Activated naive CD8-positive, alpha-beta T cell treated with anti-CD3 and anti-CD28 coated beads, Interleukin-2, amount 10 ng/mL, durations not matched to agents 7 days and 5 days (primary cell): Measurements from ENCODE around the gene FAF1. TPM values are rescaled to one million over a fixed set of nuclear protein-coding genes. Genes with fewer than 3 reads are reported as not detected.

Experiments used
- ATAC-seq: fragments of 150-1000 bp; cut with Tn5 transposase; one replicate; pipeline ENCODE4 v1.10.0; 2021; ENCODE audit warnings: low read depth, moderate library complexity
- POLR2A ChIA-PET: fragments of 350-600 bp; sonication (Branson Sonifier 250); formaldehyde crosslinking; loops from one replicate; lab custom pipeline; 2021; ENCODE audit warnings: antibody characterized with exemption; lab: Charles Lee
- DNase-seq: peaks from one replicate; pipeline ENCODE4 v3.0.0; 2021
- H3K27ac Mint-ChIP-seq: one replicate; pipeline ENCODE4 v1.8.0; 2022; ENCODE audit warnings: mild to moderate bottlenecking, mixed read lengths
- H3K27me3 Mint-ChIP-seq: one replicate; pipeline ENCODE4 v1.8.0; 2022; ENCODE audit warnings: mild to moderate bottlenecking, moderate library complexity, mixed read lengths
- H3K36me3 Mint-ChIP-seq: one replicate; pipeline ENCODE4 v1.8.0; 2021; ENCODE audit warnings: mild to moderate bottlenecking, mixed read lengths
- H3K4me1 Mint-ChIP-seq: one replicate; pipeline ENCODE4 v1.8.0; 2021; ENCODE audit warnings: mixed read lengths
- H3K4me3 Mint-ChIP-seq: one replicate; pipeline ENCODE4 v1.8.0; 2022; ENCODE audit warnings: mild to moderate bottlenecking, moderate library complexity, mixed read lengths
- H3K9me3 Mint-ChIP-seq: one replicate; pipeline ENCODE4 v1.8.0; 2021; ENCODE audit warnings: mixed read lengths
- total RNA-seq, 2 experiments: library from RNA; stranded (reverse); gene quantifications; one replicate each; pipeline ENCODE4 v1.2.3, GENCODE V29; 2021

FAF1 gene
- total RNA-seq, 2 experiments from 2014 or later: 70.3 to 75.2 TPM

GRCh38 chr1:50700621-50701020, 259.4 kb downstream of the FAF1 start:
- Mint-ChIP-seq H3K4me1 (no peaks in the 10 kb centered on the region), H3K27ac (no peak overlapping the region), H3K9me3 (no peaks in the 10 kb centered on the region), H3K4me3 (no peak overlapping the region), H3K36me3 (no peaks in the 10 kb centered on the region), H3K27me3 (no peaks in the 10 kb centered on the region)
- ATAC-seq (no peak), DNase-seq (no peak)
- POLR2A ChIA-PET: no interaction called here

- POLR2A ChIA-PET: no interaction called here
- no peak overlapping the region for H3K4me3 Mint-ChIP-seq
- DNase-seq (no peak), ATAC-seq (no peak)
- H3K9me3 Mint-ChIP-seq: no peaks in the 10 kb centered on the region
- H3K36me3 Mint-ChIP-seq: no peaks in the 10 kb centered on the region
- H3K27me3 Mint-ChIP-seq: no peaks in the 10 kb centered on the region
- H3K27ac Mint-ChIP-seq: no peak overlapping the region
- H3K4me1 Mint-ChIP-seq: no peaks in the 10 kb centered on the region
Observed at GRCh38 chr1:50700214-50700613, 259.9 kb downstream of the FAF1 start.

GRCh38 chr1:50699795-50700194, 260.3 kb downstream of the FAF1 start:
- POLR2A ChIA-PET: no interaction called here
- no peak overlapping the region for H3K4me3 Mint-ChIP-seq
- H3K9me3 Mint-ChIP-seq: no peaks in the 10 kb centered on the region
- DNase-seq (no peak), ATAC-seq (no peak)
- no peaks in the 10 kb centered on the region for H3K27me3 Mint-ChIP-seq
- no peaks in the 10 kb centered on the region for H3K36me3 Mint-ChIP-seq
- H3K4me1 Mint-ChIP-seq: no peaks in the 10 kb centered on the region
- no peak overlapping the region for H3K27ac Mint-ChIP-seq

- H3K36me3 Mint-ChIP-seq: peaks cover 2% of the 10 kb centered on the region
- H3K4me1 Mint-ChIP-seq: no peaks in the 10 kb centered on the region
- no peaks in the 10 kb centered on the region for H3K9me3 Mint-ChIP-seq
- no peak overlapping the region for H3K27ac Mint-ChIP-seq
- no peak for DNase-seq
- H3K4me3 Mint-ChIP-seq: no peak overlapping the region
- ATAC-seq: no peak
- no peaks in the 10 kb centered on the region for H3K27me3 Mint-ChIP-seq
- POLR2A ChIA-PET: no interaction called here
Observed at GRCh38 chr1:50697440-50698421, 262.3 kb downstream of the FAF1 start.

- peaks cover 8% of the 10 kb centered on the region for H3K36me3 Mint-ChIP-seq
- no peak for ATAC-seq
- H3K27ac Mint-ChIP-seq: no peak overlapping the region
- H3K4me3 Mint-ChIP-seq: no peak overlapping the region
- no peaks in the 10 kb centered on the region for H3K27me3 Mint-ChIP-seq
- H3K9me3 Mint-ChIP-seq: no peaks in the 10 kb centered on the region
- no peaks in the 10 kb centered on the region for H3K4me1 Mint-ChIP-seq
- no peak for DNase-seq
- POLR2A ChIA-PET: no interaction called here
Observed at GRCh38 chr1:50693829-50694228, 266.2 kb downstream of the FAF1 start.

- H3K4me3 Mint-ChIP-seq: no peak overlapping the region
- ATAC-seq: no peak
- H3K4me1 Mint-ChIP-seq: no peaks in the 10 kb centered on the region
- no peaks in the 10 kb centered on the region for H3K9me3 Mint-ChIP-seq
- POLR2A ChIA-PET: no interaction called here
- H3K27me3 Mint-ChIP-seq: no peaks in the 10 kb centered on the region
- no peak for DNase-seq
- no peak overlapping the region for H3K27ac Mint-ChIP-seq
- H3K36me3 Mint-ChIP-seq: peaks cover 4% of the 10 kb centered on the region
Observed at GRCh38 chr1:50684185-50684584, 275.9 kb downstream of the FAF1 start.

GRCh38 chr1:50681931-50682330, 278.1 kb downstream of the FAF1 start:
- POLR2A ChIA-PET: no interaction called here
- no peak overlapping the region for H3K27ac Mint-ChIP-seq
- H3K4me3 Mint-ChIP-seq: no peak overlapping the region
- H3K9me3 Mint-ChIP-seq: no peaks in the 10 kb centered on the region
- no peak for ATAC-seq
- DNase-seq: no peak
- no peaks in the 10 kb centered on the region for H3K36me3 Mint-ChIP-seq
- H3K27me3 Mint-ChIP-seq: no peaks in the 10 kb centered on the region
- no peaks in the 10 kb centered on the region for H3K4me1 Mint-ChIP-seq

GRCh38 chr1:50667710-50668356, 292.2 kb downstream of the FAF1 start:
- no peaks in the 10 kb centered on the region for H3K4me1 Mint-ChIP-seq
- POLR2A ChIA-PET: no interaction called here
- H3K27ac Mint-ChIP-seq: no peak overlapping the region

GRCh38 chr1:50667272-50667671, 292.8 kb downstream of the FAF1 start:
- Mint-ChIP-seq H3K4me3 (no peak overlapping the region), H3K27me3 (no peaks in the 10 kb centered on the region), H3K27ac (no peak overlapping the region), H3K9me3 (no peaks in the 10 kb centered on the region), H3K36me3 (peaks cover 3% of the 10 kb centered on the region), H3K4me1 (no peaks in the 10 kb centered on the region)
- no peak for DNase-seq
- no peak for ATAC-seq
- POLR2A ChIA-PET: no interaction called here

More at GRCh38 chr1:50667710-50668356, 292.2 kb downstream of the FAF1 start:
- no peak for ATAC-seq
- Mint-ChIP-seq H3K27me3 (no peaks in the 10 kb centered on the region), H3K4me3 (no peak overlapping the region), H3K36me3 (peaks cover 3% of the 10 kb centered on the region), H3K9me3 (no peaks in the 10 kb centered on the region)
- no peak for DNase-seq

- POLR2A ChIA-PET: no interaction called here
- no peaks in the 10 kb centered on the region for H3K27me3 Mint-ChIP-seq
- DNase-seq: no peak
- no peak overlapping the region for H3K4me3 Mint-ChIP-seq
- H3K27ac Mint-ChIP-seq: no peak overlapping the region
- no peaks in the 10 kb centered on the region for H3K9me3 Mint-ChIP-seq
- H3K4me1 Mint-ChIP-seq: no peaks in the 10 kb centered on the region
- ATAC-seq: no peak
- H3K36me3 Mint-ChIP-seq: peaks cover 3% of the 10 kb centered on the region
Observed at GRCh38 chr1:50666849-50667248, 293.2 kb downstream of the FAF1 start.

GRCh38 chr1:50665413-50665812, 294.7 kb downstream of the FAF1 start:
- Mint-ChIP-seq H3K4me3 (no peak overlapping the region), H3K27me3 (no peaks in the 10 kb centered on the region), H3K4me1 (no peaks in the 10 kb centered on the region), H3K27ac (no peak overlapping the region), H3K36me3 (no peaks in the 10 kb centered on the region), H3K9me3 (no peaks in the 10 kb centered on the region)
- POLR2A ChIA-PET: no interaction called here
- DNase-seq: no peak
- no peak for ATAC-seq

GRCh38 chr1:50661626-50662025, 298.4 kb downstream of the FAF1 start:
- POLR2A ChIA-PET: no interaction called here
- Mint-ChIP-seq H3K36me3 (no peaks in the 10 kb centered on the region), H3K4me3 (no peak overlapping the region), H3K27ac (no peak overlapping the region), H3K4me1 (peaks cover 7% of the 10 kb centered on the region), H3K27me3 (no peaks in the 10 kb centered on the region), H3K9me3 (no peaks in the 10 kb centered on the region)
- ATAC-seq (no peak), DNase-seq (no peak)

- no peak for ATAC-seq
- peaks cover 1% of the 10 kb centered on the region for H3K36me3 Mint-ChIP-seq
- H3K27me3 Mint-ChIP-seq: no peaks in the 10 kb centered on the region
Observed at GRCh38 chr1:50659107-50659662, 300.9 kb downstream of the FAF1 start.

More at GRCh38 chr1:50659107-50659662, 300.9 kb downstream of the FAF1 start:
- Mint-ChIP-seq H3K4me3 (no peak overlapping the region), H3K4me1 (peaks cover 7% of the 10 kb centered on the region), H3K27ac (no peak overlapping the region), H3K9me3 (no peaks in the 10 kb centered on the region)
- POLR2A ChIA-PET: no interaction called here
- DNase-seq: no peak
